HepG2 (cell line): ENCODE results near the gene TPD52L2. TPM values are rescaled to one million over a fixed set of nuclear protein-coding genes. Genes with fewer than 3 reads are reported as not detected.
A peak's percentile ranks its signal among the peaks of the same experiment; 100 is the strongest.

ENCODE experiments used
- AGO1 ChIP-seq: fragments of 200-400 bp; formaldehyde crosslinking; IDR thresholded peaks from 2 replicates; pipeline ENCODE4 v1.6.1; 2017; ENCODE audit warnings: mild to moderate bottlenecking, low read depth, low read length, moderate library complexity; ENCODE audit not compliant: poor library complexity, severe bottlenecking
- CBFB ChIP-seq: sonication (generic); formaldehyde crosslinking; IDR thresholded peaks from 2 replicates; pipeline ENCODE4 v1.4.0; 2020; ENCODE audit warnings: missing genetic modification reagents
- CBX2 ChIP-seq, 2 experiments: fragments of 200-600 bp in 1 of 2; sonication (generic); formaldehyde crosslinking in 1 of 2; IDR thresholded peaks; 2 replicates each; pipeline versions ENCODE4 v1.7.0 to v1.8.1; 2018 to 2022; ENCODE audit warnings: low read depth in 2 of 2, low read length in 1 of 2, mild to moderate bottlenecking in 1 of 2, missing genetic modification reagents in 1 of 2
- DNMT3B ChIP-seq: conservative IDR thresholded peaks from 2 replicates; pipeline ENCODE4 v1.6.1; 2016; ENCODE audit warnings: missing biosample characterization, control low read depth
- ELF1 ChIP-seq: sonication (generic); formaldehyde crosslinking; IDR thresholded peaks from 2 replicates; pipeline ENCODE4 v1.4.0; 2020; ENCODE audit warnings: missing genetic modification reagents
- FOXO1 ChIP-seq: sonication (generic); formaldehyde crosslinking; IDR thresholded peaks from 2 replicates; pipeline ENCODE4 v1.4.0; 2020; ENCODE audit warnings: missing genetic modification reagents
- GTF2F1 ChIP-seq: fragments of 150-350 bp; IDR thresholded peaks from 2 replicates; pipeline ENCODE4 v1.6.1; 2014; ENCODE audit warnings: low read length
- KAT2B ChIP-seq: fragments of 150-350 bp; IDR thresholded peaks from 2 replicates; pipeline ENCODE4 v1.6.1; 2014; ENCODE audit warnings: low read depth, low read length, borderline replicate concordance
- KLF9 ChIP-seq: IDR thresholded peaks from 2 replicates; pipeline ENCODE4 v1.6.1; 2016; ENCODE audit warnings: low read depth
- LCORL ChIP-seq, 2 experiments: fragments of 450-650 bp in 1 of 2; sonication (generic) in 1 of 2; formaldehyde crosslinking in 1 of 2; IDR thresholded peaks; 2 replicates each; pipeline versions ENCODE4 v1.5.0 to v1.6.1; 2017 to 2020; ENCODE audit warnings: antibody characterized with exemption in 1 of 2, missing genetic modification reagents in 1 of 2
- MYNN ChIP-seq: sonication (generic); formaldehyde crosslinking; IDR thresholded peaks from 2 replicates; pipeline ENCODE4 v1.4.0; 2020; ENCODE audit warnings: mild to moderate bottlenecking, low read depth, missing genetic modification reagents
- SMYD3 ChIP-seq: sonication (generic); formaldehyde crosslinking; IDR thresholded peaks from 2 replicates; pipeline ENCODE4 v1.8.1; 2023; ENCODE audit warnings: mild to moderate bottlenecking, missing genetic modification reagents
- SRSF9 ChIP-seq: fragments of 200-400 bp; formaldehyde crosslinking; IDR thresholded peaks from 2 replicates; pipeline ENCODE4 v1.6.1; 2018; ENCODE audit warnings: borderline replicate concordance, mild to moderate bottlenecking, low read depth, low read length; ENCODE audit not compliant: insufficient read depth, poor library complexity, severe bottlenecking
- TBL1XR1 ChIP-seq: fragments of 150-350 bp; IDR thresholded peaks from 2 replicates; pipeline ENCODE4 v1.6.1; 2014; ENCODE audit warnings: borderline replicate concordance, low read length; ENCODE audit not compliant: partially characterized antibody
- TCF7 ChIP-seq: sonication (generic); IDR thresholded peaks from 2 replicates; pipeline ENCODE4 v1.6.1; 2016; ENCODE audit warnings: antibody characterized with exemption, low read depth
- YEATS4 ChIP-seq: sonication (generic); formaldehyde crosslinking; IDR thresholded peaks from 2 replicates; pipeline ENCODE4 v1.4.0; 2020; ENCODE audit warnings: missing genetic modification reagents, borderline replicate concordance
- ZFP41 ChIP-seq: sonication (generic); formaldehyde crosslinking; IDR thresholded peaks from 2 replicates; pipeline ENCODE4 v1.4.0; 2020; ENCODE audit warnings: mild to moderate bottlenecking, missing genetic modification reagents, borderline replicate concordance
- ZFP90 ChIP-seq: sonication (generic); formaldehyde crosslinking; IDR thresholded peaks from 2 replicates; pipeline ENCODE4 v1.8.0; 2022; ENCODE audit warnings: missing genetic modification reagents, mild to moderate bottlenecking, inconsistent platforms, borderline replicate concordance
- ZFYVE20 ChIP-seq: sonication (generic); formaldehyde crosslinking; IDR thresholded peaks from 2 replicates; pipeline ENCODE4 v1.8.0; 2023; ENCODE audit warnings: low read depth, mild to moderate bottlenecking, moderate library complexity, missing genetic modification reagents, borderline replicate concordance
- ZNF256 ChIP-seq: sonication (generic); formaldehyde crosslinking; conservative IDR thresholded peaks from 2 replicates; pipeline ENCODE4 v1.4.0; 2020; ENCODE audit warnings: missing genetic modification reagents
- ZNF557 ChIP-seq: sonication (generic); formaldehyde crosslinking; IDR thresholded peaks from 2 replicates; pipeline ENCODE4 v1.4.0; 2020; ENCODE audit warnings: missing genetic modification reagents
- ZNF558 ChIP-seq: sonication (generic); formaldehyde crosslinking; IDR thresholded peaks from 2 replicates; pipeline ENCODE4 v1.9.0; 2022; ENCODE audit warnings: mild to moderate bottlenecking, missing genetic modification reagents, borderline replicate concordance
- ZNF703 ChIP-seq: sonication (generic); formaldehyde crosslinking; IDR thresholded peaks from 2 replicates; pipeline ENCODE4 v1.5.1; 2020; ENCODE audit warnings: missing genetic modification reagents, mild to moderate bottlenecking, moderate library complexity, borderline replicate concordance
- ZNF782 ChIP-seq: sonication (generic); formaldehyde crosslinking; IDR thresholded peaks from 2 replicates; pipeline ENCODE4 v1.4.0; 2020; ENCODE audit warnings: missing genetic modification reagents, mild to moderate bottlenecking, borderline replicate concordance
- polyA plus RNA-seq, 8 experiments: library from polyadenylated mRNA; depleted of rRNA in 3 of 8; stranded (reverse) in 7 of 8; unstranded in 1 of 8; fragments of >200 nt; fragmentation: Illumina TruSeq in 4 of 8; extraction: Trizol in 4 of 8; gene quantifications; 2 replicates each; pipeline versions ENCODE4 v1.2.1 to v1.2.3, GENCODE V29; 2011 to 2016; ENCODE audit warnings: low read depth in 4 of 8, missing spikeins in 1 of 8, mixed read lengths in 1 of 8; ENCODE audit not compliant: insufficient read depth in 1 of 8
- total RNA-seq, 5 experiments: library from RNA; depleted of rRNA; stranded (reverse); fragments of >200 nt; fragmentation: Illumina TruSeq; extraction: Trizol; gene quantifications; 2 replicates each; pipeline ENCODE4 v1.2.3, GENCODE V29; 2016; ENCODE audit warnings: low read depth in 1 of 5
- TF ChIP-seq, protein P1 (sequence below): IDR thresholded peaks from 2 replicates; pipeline ENCODE4 v1.6.1; 2016; ENCODE audit warnings: mild to moderate bottlenecking
- TF ChIP-seq, protein P2 (sequence below): sonication (generic); formaldehyde crosslinking; IDR thresholded peaks from 2 replicates; pipeline ENCODE4 v1.4.0; 2020; ENCODE audit warnings: missing genetic modification reagents

TPD52L2 gene
- total and polyA plus RNA-seq, 2 of the 13 experiments (the other 11 are each of a cell fraction or from before 2014, with no cell fraction given), result 156 to 184 TPM

DNA sequence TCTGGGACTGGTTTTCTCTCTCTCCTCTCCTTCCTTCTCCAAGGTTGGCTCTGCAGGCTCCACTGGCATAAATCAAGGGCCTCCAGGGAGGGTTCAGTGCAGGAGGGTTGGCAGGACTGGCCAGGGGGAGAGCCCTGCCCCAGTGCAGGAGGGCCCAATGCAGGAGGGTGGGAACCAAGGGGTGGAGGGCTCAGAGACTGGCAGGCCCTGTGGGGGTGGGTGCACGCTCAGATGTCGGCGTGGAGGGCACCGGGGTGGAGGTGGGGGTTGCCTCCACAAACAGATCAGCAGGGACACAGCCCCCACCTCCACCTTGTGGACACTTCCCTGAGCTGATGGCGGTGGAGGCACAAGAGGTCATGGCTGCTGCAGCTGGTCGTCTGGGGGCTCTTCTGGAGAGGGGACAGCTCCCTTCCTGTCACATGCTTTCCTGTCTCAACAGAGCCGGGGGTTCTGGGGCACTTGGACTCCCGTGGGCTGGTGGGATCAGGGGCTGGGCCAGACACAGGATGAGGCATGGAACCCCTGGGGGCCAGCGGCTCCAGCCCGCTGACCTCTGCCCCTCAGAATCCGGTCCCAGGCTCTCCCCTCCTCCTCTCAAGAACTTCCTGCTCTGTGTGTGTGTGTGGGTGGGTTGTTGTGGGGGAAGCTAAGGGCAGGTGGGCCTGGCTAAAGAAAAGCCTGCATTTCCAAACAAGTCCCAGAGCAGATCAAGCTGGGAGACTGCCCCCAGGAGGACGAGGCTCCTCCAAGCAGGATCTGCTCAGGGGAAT, 6.5 kb upstream of the TPD52L2 start (continued):
- TF ChIP-seq, protein P1, sequence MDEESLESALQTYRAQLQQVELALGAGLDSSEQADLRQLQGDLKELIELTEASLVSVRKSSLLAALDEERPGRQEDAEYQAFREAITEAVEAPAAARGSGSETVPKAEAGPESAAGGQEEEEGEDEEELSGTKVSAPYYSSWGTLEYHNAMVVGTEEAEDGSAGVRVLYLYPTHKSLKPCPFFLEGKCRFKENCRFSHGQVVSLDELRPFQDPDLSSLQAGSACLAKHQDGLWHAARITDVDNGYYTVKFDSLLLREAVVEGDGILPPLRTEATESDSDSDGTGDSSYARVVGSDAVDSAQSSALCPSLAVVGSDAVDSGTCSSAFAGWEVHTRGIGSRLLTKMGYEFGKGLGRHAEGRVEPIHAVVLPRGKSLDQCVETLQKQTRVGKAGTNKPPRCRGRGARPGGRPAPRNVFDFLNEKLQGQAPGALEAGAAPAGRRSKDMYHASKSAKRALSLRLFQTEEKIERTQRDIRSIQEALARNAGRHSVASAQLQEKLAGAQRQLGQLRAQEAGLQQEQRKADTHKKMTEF (CRISPR knock-in tag), result peak; percentile 70; the same call in 1 of the 2 replicates
- TF ChIP-seq ZFP90 (CRISPR knock-in tag) (no peak), ELF1 (CRISPR knock-in tag) (0 out of 2 replicates have a peak, but pooled peaks have one; percentile 34), ZNF557 (0 out of 2 replicates have a peak, but pooled peaks have one; percentile 57), MYNN (no peak), GTF2F1 (no peak), KAT2B (no peak), FOXO1 (CRISPR knock-in tag) (peak; percentile 77), TBL1XR1 (no peak), ZNF782 (CRISPR knock-in tag) (peak; percentile 52; the same call in 1 of the 2 replicates), SMYD3 (CRISPR knock-in tag) (peak; percentile 15; the same call in 1 of the 2 replicates), TCF7 (no peak), ZNF256 (CRISPR knock-in tag) (no peak), LCORL (IDR thresholded peaks at IDR 0.05) (no peak), LCORL (CRISPR knock-in tag; IDR thresholded peaks at IDR 0.05) (0 out of 2 replicates have a peak, but pooled peaks have one; percentile 26), KLF9 (CRISPR knock-in tag) (peak; percentile 33; the same call in 1 of the 2 replicates), ZNF703 (CRISPR knock-in tag) (no peak), CBX2 (IDR thresholded peaks at IDR 0.05; ENCODE audit: low read depth, low read length) (no peak), CBX2 (CRISPR knock-in tag; IDR thresholded peaks at IDR 0.05; ENCODE audit: low read depth) (peak; percentile 44), ZNF558 (CRISPR knock-in tag) (no peak; the same call in 1 of the 2 replicates), ZFYVE20 (CRISPR knock-in tag) (no peak), AGO1 (peak; percentile 96), ZFP41 (peak; percentile 80; the same call in 1 of the 2 replicates), YEATS4 (CRISPR knock-in tag) (peak; percentile 60; the same call in 1 of the 2 replicates), DNMT3B (CRISPR knock-in tag) (0 out of 2 replicates have a peak, but pooled peaks have one; percentile 16), CBFB (CRISPR knock-in tag) (no peak; the same call in 1 of the 2 replicates), SRSF9 (no peak)
- TF ChIP-seq, protein P2, sequence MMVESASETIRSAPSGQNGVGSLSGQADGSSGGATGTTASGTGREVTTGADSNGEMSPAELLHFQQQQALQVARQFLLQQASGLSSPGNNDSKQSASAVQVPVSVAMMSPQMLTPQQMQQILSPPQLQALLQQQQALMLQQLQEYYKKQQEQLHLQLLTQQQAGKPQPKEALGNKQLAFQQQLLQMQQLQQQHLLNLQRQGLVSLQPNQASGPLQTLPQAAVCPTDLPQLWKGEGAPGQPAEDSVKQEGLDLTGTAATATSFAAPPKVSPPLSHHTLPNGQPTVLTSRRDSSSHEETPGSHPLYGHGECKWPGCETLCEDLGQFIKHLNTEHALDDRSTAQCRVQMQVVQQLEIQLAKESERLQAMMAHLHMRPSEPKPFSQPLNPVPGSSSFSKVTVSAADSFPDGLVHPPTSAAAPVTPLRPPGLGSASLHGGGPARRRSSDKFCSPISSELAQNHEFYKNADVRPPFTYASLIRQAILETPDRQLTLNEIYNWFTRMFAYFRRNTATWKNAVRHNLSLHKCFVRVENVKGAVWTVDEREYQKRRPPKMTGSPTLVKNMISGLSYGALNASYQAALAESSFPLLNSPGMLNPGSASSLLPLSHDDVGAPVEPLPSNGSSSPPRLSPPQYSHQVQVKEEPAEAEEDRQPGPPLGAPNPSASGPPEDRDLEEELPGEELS (CRISPR knock-in tag), result peak; percentile 56
